ENCODE measurements around the gene ABHD17C.

- no peak for TF ChIP-seq CTCF (IDR thresholded peaks at IDR 0.05)
- no peak for TF ChIP-seq TCF7L2 (IDR thresholded peaks at IDR 0.05; ENCODE audit: low read depth, low read length)
- TF ChIP-seq POLR2AphosphoS5 (IDR thresholded peaks at IDR 0.05; ENCODE audit: low read depth, low read length) = no peak
- TF ChIP-seq REST (IDR thresholded peaks at IDR 0.05; ENCODE audit: insufficient read depth in 1 of 2, low read depth in 2 of 2, low read length in 1 of 2) = no peak
These were observed 75.0 kb downstream of the ABHD17C start for GRCh38 chr15:80769829-80770705.
